H1 (cell line): ENCODE data around the gene MANEAL. TPM values are rescaled to one million over a fixed set of nuclear protein-coding genes. Genes with fewer than 3 reads are reported as not detected.

ENCODE experiments used
- CHD2 ChIP-seq: IDR thresholded peaks from 2 replicates; pipeline ENCODE4 v1.6.1; 2012; ENCODE audit warnings: low read length, improper control_type of control experiment
- EGR1 ChIP-seq: IDR thresholded peaks from 2 replicates; pipeline ENCODE4 v1.6.1; 2011; ENCODE audit warnings: low read depth, low read length, borderline replicate concordance
- GABPA ChIP-seq: IDR thresholded peaks from 2 replicates; pipeline ENCODE4 v1.6.1; 2011; ENCODE audit warnings: mild to moderate bottlenecking, low read length, moderate library complexity, borderline replicate concordance; ENCODE audit not compliant: insufficient read depth
- JUND ChIP-seq: IDR thresholded peaks from 2 replicates; pipeline ENCODE4 v1.6.1; 2011; ENCODE audit warnings: mild to moderate bottlenecking, improper control_type of control experiment, low read length
- KDM4A ChIP-seq: IDR thresholded peaks from one replicate; pipeline ENCODE4 v1.7.1; 2012; ENCODE audit warnings: low read depth, mild to moderate bottlenecking, moderate library complexity, low read length, inconsistent platforms; ENCODE audit not compliant: severe bottlenecking
- SAP30 ChIP-seq: fragments of 300-600 bp; sonication (generic); IDR thresholded peaks from 2 replicates; pipeline ENCODE4 v1.7.1; 2012; ENCODE audit warnings: low read length, moderate library complexity, mild to moderate bottlenecking, inconsistent platforms; ENCODE audit not compliant: insufficient read depth, insufficient replicate concordance
- SIX5 ChIP-seq: IDR thresholded peaks from 2 replicates; pipeline ENCODE4 v1.6.1; 2011; ENCODE audit warnings: mild to moderate bottlenecking, low read depth, low read length
- polyA plus RNA-seq, 7 experiments: library from polyadenylated mRNA; depleted of rRNA in 3 of 7; stranded (reverse) in 5 of 7; unstranded in 2 of 7; fragments of >200 nt in 5 of 7; fragments of 200-250 nt in 2 of 7; gene quantifications; 1 replicate in 5 of 7; 2 replicates in 1 of 7; 4 replicates in 1 of 7; pipeline versions ENCODE4 v1.2.1 to v1.2.3, GENCODE V29; 2011 to 2013; ENCODE audit warnings: missing spikeins in 2 of 7, mixed read lengths in 2 of 7
- total RNA-seq: library from RNA; stranded (reverse); fragmentation: NEBNext Ultra II Directional; extraction: Animal tissue kit (Norgen Biotek cat#: 25700); gene quantifications from 2 replicates; pipeline ENCODE4 v1.2.1, GENCODE V29; 2021

The MANEAL gene
- total and polyA plus RNA-seq, 2 of the 8 experiments (the other 6 are each of a cell fraction or from before 2014, with no cell fraction given): 4.8 to 7.2 TPM

DNA sequence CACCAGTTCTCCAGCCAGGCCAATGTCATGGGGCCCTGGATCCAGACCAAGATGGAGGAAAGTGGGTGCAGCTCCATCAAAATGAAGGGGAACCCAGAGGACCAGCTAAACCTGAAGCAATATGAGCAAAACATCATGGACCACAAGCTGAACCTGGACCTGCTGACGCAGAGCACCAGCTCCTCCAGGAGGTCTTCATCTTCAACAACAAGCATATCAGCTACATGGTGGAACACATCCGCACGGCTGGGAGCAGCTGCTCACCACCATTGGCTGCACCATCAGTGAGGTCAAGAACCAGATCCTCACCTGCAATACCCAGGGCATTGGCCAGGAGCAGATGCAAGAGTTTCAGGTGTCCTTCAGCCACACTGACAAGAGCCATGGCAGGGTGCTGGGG lies 15.0 kb upstream of the MANEAL start (continued):
- TF ChIP-seq SAP30 (no peak), SIX5 (no peak), EGR1 (no peak), KDM4A (no peak), CHD2 (no peak), GABPA (no peak), JUND (no peak)
